HL-60 (cell line): ENCODE data around the gene TPH2.

ENCODE experiments used
- DNase-seq, 2 experiments: peaks; one replicate each; pipeline ENCODE4 v3.0.0-alpha.2; 2010 to 2020; ENCODE audit warnings: low read depth in 1 of 2, low spot score in 1 of 2
- H3K27ac ChIP-seq: fragments of 250-450 bp; sonication (Bioruptor Pico); replicated peaks from 2 replicates; pipeline ENCODE4 v1.5.1; 2020; ENCODE audit warnings: mild to moderate bottlenecking, moderate library complexity
- H3K27me3 ChIP-seq: fragments of 250-450 bp; sonication (Bioruptor Pico); 2 replicates; pipeline ENCODE4 v1.5.1; 2021; ENCODE audit warnings: mild to moderate bottlenecking, moderate library complexity; ENCODE audit not compliant: insufficient read depth, poor library complexity, severe bottlenecking
- H3K4me3 ChIP-seq: replicated peaks from 2 replicates; pipeline ENCODE4 v1.5.1; 2011; ENCODE audit warnings: mild to moderate bottlenecking, control low read depth, low read length; ENCODE audit not compliant: insufficient read depth
- GABPA ChIP-seq: IDR thresholded peaks from 2 replicates; pipeline ENCODE4 v1.6.1; 2012; ENCODE audit warnings: low read depth
- POLR2AphosphoS5 ChIP-seq: IDR thresholded peaks from 2 replicates; pipeline ENCODE4 v1.6.1; 2012; ENCODE audit warnings: low read depth
- SPI1 ChIP-seq: IDR thresholded peaks from 2 replicates; pipeline ENCODE4 v1.6.1; 2012; ENCODE audit warnings: low read depth, mild to moderate bottlenecking, borderline replicate concordance
- TF ChIP-seq, protein P1 (sequence below): IDR thresholded peaks from one replicate; pipeline ENCODE4 v1.5.1; 2011; ENCODE audit warnings: low read length, control low read depth, inconsistent platforms; ENCODE audit not compliant: insufficient read depth
- TF ChIP-seq, protein P2 (sequence below): IDR thresholded peaks from 2 replicates; pipeline ENCODE4 v1.6.1; 2012; ENCODE audit warnings: low read depth; ENCODE audit not compliant: insufficient replicate concordance

The TPH2 gene

DNA sequence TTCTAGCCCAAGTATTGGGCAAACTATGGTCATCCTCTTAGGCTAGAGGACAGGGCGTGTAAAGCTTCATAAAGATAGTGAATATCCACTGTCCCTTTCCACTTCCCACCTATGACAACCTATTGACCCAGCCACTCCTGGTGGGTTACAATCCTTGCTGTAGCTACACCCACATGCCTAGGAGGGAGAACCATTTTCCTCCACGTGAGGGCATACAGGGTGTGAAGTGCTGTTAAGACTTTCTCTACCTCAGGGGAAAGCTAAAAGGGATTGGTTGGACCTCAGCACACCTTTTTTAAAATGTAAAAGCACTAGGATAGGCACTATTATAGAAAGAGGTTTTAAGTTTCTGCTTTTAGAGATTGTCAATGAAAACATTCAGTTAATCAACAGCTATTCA, 124.4 kb downstream of the TPH2 start:
- Histone ChIP-seq H3K27ac (no peak overlapping the region), H3K4me3 (no peak overlapping the region), H3K27me3 (no peaks in the 10 kb centered on the region)
- DNase-seq = no peak
- TF ChIP-seq, protein P1, sequence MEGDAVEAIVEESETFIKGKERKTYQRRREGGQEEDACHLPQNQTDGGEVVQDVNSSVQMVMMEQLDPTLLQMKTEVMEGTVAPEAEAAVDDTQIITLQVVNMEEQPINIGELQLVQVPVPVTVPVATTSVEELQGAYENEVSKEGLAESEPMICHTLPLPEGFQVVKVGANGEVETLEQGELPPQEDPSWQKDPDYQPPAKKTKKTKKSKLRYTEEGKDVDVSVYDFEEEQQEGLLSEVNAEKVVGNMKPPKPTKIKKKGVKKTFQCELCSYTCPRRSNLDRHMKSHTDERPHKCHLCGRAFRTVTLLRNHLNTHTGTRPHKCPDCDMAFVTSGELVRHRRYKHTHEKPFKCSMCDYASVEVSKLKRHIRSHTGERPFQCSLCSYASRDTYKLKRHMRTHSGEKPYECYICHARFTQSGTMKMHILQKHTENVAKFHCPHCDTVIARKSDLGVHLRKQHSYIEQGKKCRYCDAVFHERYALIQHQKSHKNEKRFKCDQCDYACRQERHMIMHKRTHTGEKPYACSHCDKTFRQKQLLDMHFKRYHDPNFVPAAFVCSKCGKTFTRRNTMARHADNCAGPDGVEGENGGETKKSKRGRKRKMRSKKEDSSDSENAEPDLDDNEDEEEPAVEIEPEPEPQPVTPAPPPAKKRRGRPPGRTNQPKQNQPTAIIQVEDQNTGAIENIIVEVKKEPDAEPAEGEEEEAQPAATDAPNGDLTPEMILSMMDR = no peak
- no peak for TF ChIP-seq POLR2AphosphoS5
- no peak for TF ChIP-seq SPI1
- TF ChIP-seq, protein P2, sequence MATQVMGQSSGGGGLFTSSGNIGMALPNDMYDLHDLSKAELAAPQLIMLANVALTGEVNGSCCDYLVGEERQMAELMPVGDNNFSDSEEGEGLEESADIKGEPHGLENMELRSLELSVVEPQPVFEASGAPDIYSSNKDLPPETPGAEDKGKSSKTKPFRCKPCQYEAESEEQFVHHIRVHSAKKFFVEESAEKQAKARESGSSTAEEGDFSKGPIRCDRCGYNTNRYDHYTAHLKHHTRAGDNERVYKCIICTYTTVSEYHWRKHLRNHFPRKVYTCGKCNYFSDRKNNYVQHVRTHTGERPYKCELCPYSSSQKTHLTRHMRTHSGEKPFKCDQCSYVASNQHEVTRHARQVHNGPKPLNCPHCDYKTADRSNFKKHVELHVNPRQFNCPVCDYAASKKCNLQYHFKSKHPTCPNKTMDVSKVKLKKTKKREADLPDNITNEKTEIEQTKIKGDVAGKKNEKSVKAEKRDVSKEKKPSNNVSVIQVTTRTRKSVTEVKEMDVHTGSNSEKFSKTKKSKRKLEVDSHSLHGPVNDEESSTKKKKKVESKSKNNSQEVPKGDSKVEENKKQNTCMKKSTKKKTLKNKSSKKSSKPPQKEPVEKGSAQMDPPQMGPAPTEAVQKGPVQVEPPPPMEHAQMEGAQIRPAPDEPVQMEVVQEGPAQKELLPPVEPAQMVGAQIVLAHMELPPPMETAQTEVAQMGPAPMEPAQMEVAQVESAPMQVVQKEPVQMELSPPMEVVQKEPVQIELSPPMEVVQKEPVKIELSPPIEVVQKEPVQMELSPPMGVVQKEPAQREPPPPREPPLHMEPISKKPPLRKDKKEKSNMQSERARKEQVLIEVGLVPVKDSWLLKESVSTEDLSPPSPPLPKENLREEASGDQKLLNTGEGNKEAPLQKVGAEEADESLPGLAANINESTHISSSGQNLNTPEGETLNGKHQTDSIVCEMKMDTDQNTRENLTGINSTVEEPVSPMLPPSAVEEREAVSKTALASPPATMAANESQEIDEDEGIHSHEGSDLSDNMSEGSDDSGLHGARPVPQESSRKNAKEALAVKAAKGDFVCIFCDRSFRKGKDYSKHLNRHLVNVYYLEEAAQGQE = no peak
- TF ChIP-seq GABPA = no peak

DNA sequence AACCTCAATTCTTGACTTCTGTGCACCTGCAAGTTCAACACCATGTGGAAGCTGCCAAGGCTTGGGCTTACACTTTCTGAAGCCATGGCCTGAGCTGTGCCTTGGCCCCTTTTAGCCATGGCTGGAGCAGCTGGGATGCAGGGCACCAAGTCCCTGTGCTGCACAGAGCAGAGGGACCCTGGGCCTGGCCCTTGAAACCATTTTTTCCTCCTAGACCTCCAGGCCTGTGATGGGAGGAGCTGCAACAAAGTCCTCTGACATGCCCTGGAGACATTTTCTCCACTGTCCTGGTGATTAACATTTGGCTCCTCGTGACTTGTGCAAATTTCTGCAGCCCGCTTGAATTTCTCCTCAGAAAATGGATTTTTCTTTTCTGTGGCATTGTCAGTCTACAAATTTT, 132.4 kb downstream of the TPH2 start:
- TF ChIP-seq POLR2AphosphoS5 (no peak), GABPA (no peak), SPI1 (no peak)
- TF ChIP-seq, protein P2 = no peak
- TF ChIP-seq, protein P1 = no peak
- Histone ChIP-seq H3K4me3 (no peak overlapping the region), H3K27me3 (peaks cover 2% of the 10 kb centered on the region), H3K27ac (no peak overlapping the region)
- no peak for DNase-seq

DNA sequence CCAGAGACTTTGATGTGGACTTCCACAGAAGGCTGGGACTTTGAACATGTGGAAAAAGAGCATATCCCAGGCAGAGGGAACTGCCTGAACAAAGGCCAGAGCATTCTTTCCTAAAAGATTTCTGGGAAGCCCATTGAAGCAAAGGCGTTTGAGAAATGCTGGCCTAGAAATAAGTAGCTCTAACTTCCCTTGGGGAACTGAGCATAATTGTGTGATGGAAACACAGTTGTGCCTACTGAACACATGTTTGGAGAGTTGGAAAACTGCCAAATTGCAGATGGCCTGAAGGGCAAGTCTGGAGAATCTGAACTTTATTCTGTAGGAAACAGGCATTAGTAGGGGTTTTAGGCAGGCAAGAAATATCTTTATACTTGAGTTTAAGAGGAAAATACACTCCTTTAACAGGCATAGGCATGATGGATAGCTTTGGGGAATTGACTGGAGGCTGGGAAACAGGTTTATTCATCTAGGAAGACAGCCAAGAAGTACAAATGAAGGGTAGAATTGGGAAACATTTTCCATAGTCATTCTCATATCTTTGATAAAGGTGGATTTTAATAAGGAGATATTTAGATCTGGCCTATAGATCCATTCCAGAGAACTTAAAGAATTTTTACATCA, 134.1 kb downstream of the TPH2 start:
- Histone ChIP-seq H3K27me3 (peaks cover 2% of the 10 kb centered on the region), H3K27ac (no peak overlapping the region), H3K4me3 (no peak overlapping the region)
- no peak for TF ChIP-seq SPI1
- TF ChIP-seq GABPA = no peak
- TF ChIP-seq, protein P2 = no peak
- no peak for TF ChIP-seq POLR2AphosphoS5
- TF ChIP-seq, protein P1 = no peak
- DNase-seq = no peak
